ENCODE data around the gene ZNF407.
A peak's percentile ranks its signal among the peaks of the same experiment; 100 is the strongest.

Gene ZNF407

GRCh38 chr18:75104483-75104882 is 506.8 kb downstream of the ZNF407 start:
- DNase-seq (ENCODE audit: low spot score) = no peak

- no peak for DNase-seq (ENCODE audit: low spot score)
These were observed 508.0 kb downstream of the ZNF407 start for GRCh38 chr18:75105551-75106254.

- peak; percentile 5 for DNase-seq (ENCODE audit: low spot score)
These were observed 509.1 kb downstream of the ZNF407 start for GRCh38 chr18:75106746-75107145.

DNA sequence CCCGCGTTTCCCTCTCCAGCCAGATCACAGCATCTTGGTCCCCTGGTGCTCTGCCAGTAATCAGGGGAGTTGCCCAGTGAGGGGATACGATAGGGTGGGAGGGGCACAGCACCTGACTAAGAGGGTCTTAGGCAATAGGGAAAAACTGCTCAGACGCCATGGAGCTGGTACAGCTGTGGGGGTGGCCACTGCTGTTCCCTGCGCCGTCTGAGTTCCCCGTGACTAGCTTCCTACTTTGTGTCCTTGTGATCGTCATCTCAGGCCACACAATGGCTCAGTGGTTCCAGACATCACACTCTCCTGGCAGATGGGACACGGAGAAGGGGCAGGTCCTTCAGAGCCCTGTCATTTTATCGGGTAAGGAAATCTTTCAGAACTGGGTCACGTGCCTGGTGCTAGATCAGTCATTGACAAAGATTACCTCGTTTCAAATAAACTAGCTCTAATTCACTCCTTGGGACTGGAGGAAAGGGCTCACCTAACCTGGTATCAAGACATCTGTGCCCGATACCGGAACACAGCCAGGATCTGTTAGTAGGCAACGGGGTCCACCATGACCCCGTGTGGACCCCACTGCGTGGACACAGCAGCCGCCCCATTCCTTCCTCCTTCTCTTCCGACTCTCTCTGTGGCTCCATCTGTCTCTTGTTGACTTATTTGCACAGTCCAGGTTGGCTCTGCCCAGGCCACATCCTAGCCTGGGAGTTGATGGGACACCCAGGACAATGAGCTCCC is 509.7 kb downstream of the ZNF407 start:
- DNase-seq (ENCODE audit: low spot score) = no peak

DNA sequence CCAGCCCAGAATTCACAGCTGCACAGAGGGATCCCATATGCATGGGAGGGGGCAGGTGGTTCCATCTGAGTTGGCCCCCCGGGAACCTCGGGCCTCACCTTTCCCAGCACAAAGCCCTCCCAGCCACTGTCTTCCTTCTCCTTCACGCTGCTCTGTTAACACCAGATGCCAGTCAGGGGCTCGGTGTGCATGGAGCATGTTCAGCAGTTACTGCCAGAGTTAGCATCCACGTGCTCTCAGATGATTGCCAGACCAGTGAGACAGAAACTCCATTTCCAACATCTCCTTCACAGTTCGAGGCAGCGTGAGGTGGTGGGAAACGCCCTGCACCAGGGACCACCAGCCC is 510.2 kb downstream of the ZNF407 start:
- no peak for DNase-seq (ENCODE audit: low spot score)

DNA sequence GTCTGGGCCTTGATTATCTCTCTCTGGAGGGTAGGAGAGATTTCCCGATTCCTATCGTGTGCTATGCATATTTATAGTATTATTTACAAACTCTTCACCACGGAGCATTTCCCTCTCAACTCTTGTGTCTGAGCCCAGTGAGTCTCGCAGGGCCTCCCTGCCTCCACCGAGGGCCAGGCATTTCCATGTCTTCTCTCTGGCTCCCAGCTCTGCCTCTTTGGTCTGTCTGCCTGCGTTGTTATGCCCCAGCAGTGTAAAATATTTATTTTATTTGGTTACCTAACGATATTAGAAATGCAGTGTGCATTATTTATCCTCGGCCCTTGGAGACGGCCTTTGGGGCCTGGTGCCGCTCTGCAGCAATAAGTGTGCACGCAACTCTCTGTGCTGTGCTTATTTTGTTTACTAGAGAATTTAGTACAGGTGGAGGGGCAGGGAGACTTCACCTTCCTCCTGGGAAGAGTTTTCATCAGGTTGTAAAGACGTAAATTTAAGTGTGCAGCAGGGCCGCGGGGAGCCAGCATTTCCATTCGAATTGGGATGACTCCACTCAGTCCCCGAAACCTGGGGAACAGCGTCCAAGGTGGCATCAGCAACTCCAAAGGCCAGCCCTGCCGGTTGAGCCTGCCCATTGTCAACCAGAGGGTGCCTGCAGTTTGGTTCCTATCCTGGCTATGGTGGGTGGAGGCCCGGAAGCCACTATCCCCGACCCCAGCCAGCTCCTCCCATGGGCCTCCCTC is 511.1 kb downstream of the ZNF407 start:
- no peak for DNase-seq (ENCODE audit: low spot score)

DNA sequence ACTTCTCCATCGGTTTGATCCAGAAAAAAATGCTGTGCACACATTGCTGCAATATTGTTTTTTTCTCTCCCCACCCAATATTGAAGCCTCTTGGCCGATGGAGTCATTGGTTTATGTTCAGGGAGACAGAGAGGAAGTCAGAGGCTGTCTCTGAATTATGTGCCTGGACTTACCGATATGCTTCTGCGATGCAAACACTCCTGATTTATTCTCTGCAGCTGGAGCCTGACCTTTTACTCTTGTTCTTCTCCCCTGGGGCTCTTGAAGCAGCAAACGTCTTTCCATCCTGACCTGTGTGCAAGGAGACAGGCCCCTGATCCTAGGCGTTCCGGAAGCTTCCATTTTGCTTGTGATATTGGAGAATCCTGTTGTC is 511.6 kb downstream of the ZNF407 start:
- no peak for DNase-seq (ENCODE audit: low spot score)

GRCh38 chr18:75109819-75110218 is 512.1 kb downstream of the ZNF407 start:
- DNase-seq (ENCODE audit: low spot score) = no peak

DNA sequence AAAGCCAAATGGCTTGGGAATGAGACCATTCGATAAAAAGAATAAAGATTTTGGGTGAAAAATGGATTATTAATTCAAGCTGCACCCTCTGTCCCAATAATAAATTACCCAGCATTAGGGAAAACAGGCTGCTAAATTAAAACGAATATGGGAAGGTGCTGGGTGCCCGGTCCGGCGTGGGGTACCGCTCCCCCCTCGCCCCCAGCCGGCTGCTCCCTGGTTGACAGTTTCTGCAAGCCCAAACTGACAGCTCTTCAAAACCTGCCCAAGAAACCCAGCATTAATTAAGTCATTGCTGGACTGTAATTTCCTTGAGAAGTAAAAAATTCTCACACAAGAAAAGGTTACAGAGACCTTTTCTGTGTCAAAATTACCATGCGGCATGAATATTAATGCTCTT is 512.6 kb downstream of the ZNF407 start:
- no peak for DNase-seq (ENCODE audit: low spot score)

DNA sequence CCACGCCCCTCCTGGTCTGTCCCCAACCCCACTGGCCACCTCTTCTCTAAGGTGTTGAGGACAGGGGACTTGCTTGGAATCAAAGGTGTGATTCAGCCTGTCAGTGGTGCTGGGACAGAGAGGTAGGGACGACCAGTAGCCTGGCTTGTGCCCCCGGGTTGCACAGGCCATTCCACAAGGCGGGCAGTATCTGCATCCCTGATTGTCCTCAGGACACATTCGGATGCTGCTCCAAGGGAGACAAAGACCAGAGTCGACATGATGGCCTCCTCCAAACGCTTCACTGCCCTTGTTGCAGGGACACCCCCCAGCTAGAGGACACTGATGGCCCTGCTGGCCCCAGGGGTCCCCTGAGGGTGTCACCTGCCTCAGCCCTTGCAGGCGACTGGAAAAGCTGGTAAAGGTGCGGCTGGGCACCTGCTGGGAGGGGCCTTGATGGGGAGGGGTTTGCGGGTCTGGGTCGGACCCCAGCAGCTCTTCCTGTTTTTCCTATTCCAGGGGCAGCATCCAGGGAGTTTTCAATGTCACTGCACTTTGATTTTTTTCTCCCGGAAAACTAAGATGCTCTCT is 513.3 kb downstream of the ZNF407 start:
- no peak for DNase-seq (ENCODE audit: low spot score)

DNA sequence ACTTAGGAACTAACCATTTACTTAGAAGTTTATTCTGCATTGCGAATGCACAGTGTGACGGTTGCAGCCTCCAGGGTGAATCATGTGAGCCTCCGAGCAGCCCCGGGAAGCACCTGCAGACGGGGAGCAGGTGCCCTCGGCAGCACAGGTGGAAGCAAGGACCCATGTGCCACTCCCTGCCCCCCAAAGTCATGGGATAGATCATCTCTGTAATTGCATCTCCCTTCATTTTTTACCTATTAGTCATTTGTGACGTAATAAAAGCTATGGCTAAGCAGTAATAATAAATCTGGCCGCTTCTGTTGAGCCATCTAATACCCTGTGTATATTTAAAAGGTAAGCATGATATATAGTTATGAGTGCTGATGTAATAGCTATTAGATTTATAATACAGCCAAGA is 514.1 kb downstream of the ZNF407 start:
- no peak for DNase-seq (ENCODE audit: low spot score)

DNA sequence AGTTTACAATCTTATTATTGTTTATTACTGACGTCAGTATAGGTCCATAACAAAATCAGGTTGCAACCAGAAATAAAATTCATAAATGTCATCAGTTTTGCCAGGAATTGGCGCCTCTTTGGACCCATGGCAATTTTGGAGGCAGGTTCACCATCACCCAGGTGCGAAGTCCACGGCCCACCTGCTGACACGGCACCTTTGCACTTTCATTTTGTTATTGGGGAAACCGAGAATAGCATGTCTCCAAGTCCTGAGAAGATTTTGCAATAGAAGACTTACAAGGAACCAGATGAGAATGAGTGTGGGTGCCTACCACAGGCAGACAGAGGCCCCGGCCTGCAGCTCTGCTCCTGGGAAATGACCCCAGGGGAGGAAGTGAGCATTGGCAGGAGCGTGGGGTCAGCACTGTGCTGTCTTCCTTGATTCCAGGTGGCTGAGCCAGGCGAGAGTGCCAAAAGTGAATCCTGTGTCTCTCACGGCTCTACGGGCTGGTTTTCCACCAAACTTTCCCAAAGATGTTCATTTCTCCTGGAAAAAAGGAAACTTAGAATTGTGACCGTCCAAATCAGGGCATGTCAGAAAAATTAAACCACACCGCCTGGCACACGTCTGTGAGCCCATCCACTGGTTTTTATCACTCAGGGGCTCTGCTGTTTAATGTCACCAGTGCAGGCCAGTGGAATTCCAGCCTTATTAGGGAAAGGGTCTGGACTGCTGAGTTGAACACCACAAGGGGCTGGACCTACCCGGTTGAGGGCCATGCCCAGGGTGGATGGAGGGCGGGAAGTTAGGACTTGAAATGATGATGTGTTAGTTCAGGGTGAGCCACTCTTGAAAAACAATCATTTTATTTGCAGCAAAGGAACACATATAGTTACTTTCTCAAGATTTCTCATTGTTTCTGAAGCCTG is 514.8 kb downstream of the ZNF407 start:
- DNase-seq (ENCODE audit: low spot score) = no peak

GRCh38 chr18:75113455-75113854 is 515.8 kb downstream of the ZNF407 start:
- DNase-seq (ENCODE audit: low spot score) = no peak

DNA sequence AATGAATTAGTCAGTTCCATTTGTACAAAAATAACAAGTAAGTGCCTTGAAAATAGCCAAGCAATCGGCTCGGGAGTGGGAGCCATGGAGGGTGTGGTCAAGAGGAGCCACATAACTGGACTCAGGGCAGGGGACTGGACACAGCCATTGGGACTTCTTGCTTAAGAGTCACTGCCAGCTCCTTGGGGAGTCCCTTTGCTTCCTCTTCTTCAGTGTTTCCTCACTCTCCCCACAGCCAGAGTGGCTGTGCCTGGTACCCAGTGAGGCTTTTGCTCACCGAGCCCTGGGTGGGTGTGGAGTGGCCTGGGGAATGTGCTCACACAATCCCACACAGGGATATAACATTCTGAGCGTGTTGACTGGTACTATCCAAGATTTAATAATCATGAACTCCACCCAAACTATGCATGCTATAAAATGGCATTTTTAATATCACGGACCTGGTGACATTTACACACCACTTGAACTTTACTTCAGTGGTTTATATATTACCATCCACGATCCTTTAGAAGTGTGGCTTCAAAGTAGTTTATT is 516.6 kb downstream of the ZNF407 start:
- no peak for DNase-seq (ENCODE audit: low spot score)

Data from AG20443 (cell line).